ENCODE results near the gene TMEFF2.

- TF ChIP-seq, protein P1, sequence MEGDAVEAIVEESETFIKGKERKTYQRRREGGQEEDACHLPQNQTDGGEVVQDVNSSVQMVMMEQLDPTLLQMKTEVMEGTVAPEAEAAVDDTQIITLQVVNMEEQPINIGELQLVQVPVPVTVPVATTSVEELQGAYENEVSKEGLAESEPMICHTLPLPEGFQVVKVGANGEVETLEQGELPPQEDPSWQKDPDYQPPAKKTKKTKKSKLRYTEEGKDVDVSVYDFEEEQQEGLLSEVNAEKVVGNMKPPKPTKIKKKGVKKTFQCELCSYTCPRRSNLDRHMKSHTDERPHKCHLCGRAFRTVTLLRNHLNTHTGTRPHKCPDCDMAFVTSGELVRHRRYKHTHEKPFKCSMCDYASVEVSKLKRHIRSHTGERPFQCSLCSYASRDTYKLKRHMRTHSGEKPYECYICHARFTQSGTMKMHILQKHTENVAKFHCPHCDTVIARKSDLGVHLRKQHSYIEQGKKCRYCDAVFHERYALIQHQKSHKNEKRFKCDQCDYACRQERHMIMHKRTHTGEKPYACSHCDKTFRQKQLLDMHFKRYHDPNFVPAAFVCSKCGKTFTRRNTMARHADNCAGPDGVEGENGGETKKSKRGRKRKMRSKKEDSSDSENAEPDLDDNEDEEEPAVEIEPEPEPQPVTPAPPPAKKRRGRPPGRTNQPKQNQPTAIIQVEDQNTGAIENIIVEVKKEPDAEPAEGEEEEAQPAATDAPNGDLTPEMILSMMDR (IDR thresholded peaks at IDR 0.05), result no peak
- no peak for TF ChIP-seq POLR2A (IDR thresholded peaks at IDR 0.05)
Observed at GRCh38 chr2:191922736-191923651, 271.7 kb downstream of the TMEFF2 start.
